Liver (tissue), 9 donors: ENCODE results near the gene NBAS. TPM values are rescaled to one million over a fixed set of nuclear protein-coding genes. Genes with fewer than 3 reads are reported as not detected.

ENCODE experiments used
- DNase-seq: peaks from one replicate; pipeline ENCODE4 v3.0.0-alpha.2; 2017; ENCODE audit warnings: low spot score
- H3K27ac ChIP-seq, 2 donors: one replicate each; pipeline ENCODE4 v1.7.0; 2013; ENCODE audit warnings: inconsistent platforms in 2 of 2, low read length in 2 of 2, control low read depth in 1 of 2, low read depth in 1 of 2, mild to moderate bottlenecking in 1 of 2
- H3K27me3 ChIP-seq, 4 donors: one replicate each; pipeline versions ENCODE4 v1.6.1 to v1.7.0; 2013; ENCODE audit warnings: low read length in 3 of 4, inconsistent platforms in 1 of 4, mild to moderate bottlenecking in 1 of 4, moderate library complexity in 1 of 4; ENCODE audit not compliant: control insufficient read depth in 4 of 4, insufficient read depth in 4 of 4
- H3K36me3 ChIP-seq, 4 donors: one replicate each; pipeline versions ENCODE4 v1.6.1 to v1.7.0; 2013; ENCODE audit warnings: low read length in 3 of 4, mild to moderate bottlenecking in 3 of 4, low read depth in 1 of 4, moderate library complexity in 1 of 4; ENCODE audit not compliant: control insufficient read depth in 4 of 4, insufficient read depth in 3 of 4
- H3K4me1 ChIP-seq, 4 donors: one replicate each; pipeline versions ENCODE4 v1.6.1 to v1.7.0; 2013; ENCODE audit warnings: low read length in 3 of 4, mild to moderate bottlenecking in 3 of 4, moderate library complexity in 1 of 4; ENCODE audit not compliant: control insufficient read depth in 4 of 4, insufficient read depth in 4 of 4
- H3K4me3 ChIP-seq, 3 donors: one replicate each; pipeline versions ENCODE4 v1.6.1 to v1.7.0; 2013; ENCODE audit warnings: low read length in 3 of 3, control low read depth in 1 of 3, low read depth in 1 of 3, mild to moderate bottlenecking in 1 of 3
- H3K9ac ChIP-seq, 2 donors: one replicate each; pipeline ENCODE4 v1.7.0; 2013; ENCODE audit warnings: low read length in 2 of 2, mild to moderate bottlenecking in 2 of 2, moderate library complexity in 2 of 2, control low read depth in 1 of 2, low read depth in 1 of 2
- H3K9me3 ChIP-seq, 4 donors: one replicate each; pipeline versions ENCODE4 v1.6.1 to v1.7.0; 2013; ENCODE audit warnings: low read length in 3 of 4; ENCODE audit not compliant: control insufficient read depth in 4 of 4
- EGR1 ChIP-seq, 2 donors: IDR thresholded peaks; 2 replicates each; pipeline ENCODE4 v1.6.1; 2016 to 2018; ENCODE audit warnings: antibody characterized with exemption in 2 of 2, low read depth in 2 of 2
- FOXA1 ChIP-seq: IDR thresholded peaks from 2 replicates; pipeline ENCODE4 v1.6.1; 2016; ENCODE audit warnings: antibody characterized with exemption
- GABPA ChIP-seq, 2 donors: IDR thresholded peaks in 1 of 2; conservative IDR thresholded peaks in 1 of 2; 2 replicates each; pipeline ENCODE4 v1.6.1; 2016; ENCODE audit warnings: antibody characterized with exemption in 2 of 2, mild to moderate bottlenecking in 1 of 2, moderate library complexity in 1 of 2
- HNF4A ChIP-seq, 2 donors: conservative IDR thresholded peaks; 2 replicates each; pipeline ENCODE4 v1.6.1; 2016; ENCODE audit warnings: antibody characterized with exemption in 2 of 2, mild to moderate bottlenecking in 2 of 2
- HNF4G ChIP-seq: IDR thresholded peaks from 2 replicates; pipeline ENCODE4 v1.6.1; 2016; ENCODE audit warnings: antibody characterized with exemption
- JUND ChIP-seq, 2 donors: IDR thresholded peaks; 2 replicates each; pipeline ENCODE4 v1.6.1; 2016; ENCODE audit warnings: antibody characterized with exemption in 2 of 2
- NR2F2 ChIP-seq: IDR thresholded peaks from 2 replicates; pipeline ENCODE4 v1.6.1; 2016; ENCODE audit warnings: antibody characterized with exemption
- RAD21 ChIP-seq, 2 donors: IDR thresholded peaks; 2 replicates each; pipeline ENCODE4 v1.6.1; 2016; ENCODE audit warnings: antibody characterized with exemption in 2 of 2, mild to moderate bottlenecking in 2 of 2
- RXRA ChIP-seq, 2 donors: IDR thresholded peaks; 2 replicates each; pipeline ENCODE4 v1.6.1; 2017 to 2018; ENCODE audit warnings: antibody characterized with exemption in 2 of 2, mild to moderate bottlenecking in 1 of 2
- SP1 ChIP-seq: IDR thresholded peaks from 2 replicates; pipeline ENCODE4 v1.6.1; 2018; ENCODE audit warnings: antibody characterized with exemption, mild to moderate bottlenecking
- TAF1 ChIP-seq: conservative IDR thresholded peaks from 2 replicates; pipeline ENCODE4 v1.6.1; 2016; ENCODE audit warnings: antibody characterized with exemption, mild to moderate bottlenecking
- WGBS: extraction: QIAGEN DNeasy Blood & Tissue Kit; methylation state at CpG from one replicate; pipeline ENCODE4 v1.1.7; 2013; 5-methylcytosine and 5-hydroxymethylcytosine counted together
- polyA plus RNA-seq, 2 donors: library from polyadenylated mRNA; stranded (reverse) in 1 of 2; unstranded in 1 of 2; fragments of 200-250 nt in 1 of 2; fragments of >200 nt in 1 of 2; fragmentation: Nextera tagmentation in 1 of 2; extraction: Ambion mirVana in 1 of 2; gene quantifications; one replicate each; pipeline versions ENCODE4 v1.2.1 to v1.2.3, GENCODE V29; 2013 to 2015
- total RNA-seq, 2 donors: library from RNA; depleted of rRNA; stranded (reverse); fragments of >200 nt; gene quantifications; one replicate each; pipeline ENCODE4 v1.2.3, GENCODE V29; 2014
- TF ChIP-seq, protein P1 (sequence below): IDR thresholded peaks from 2 replicates; pipeline ENCODE4 v1.6.1; 2016; ENCODE audit warnings: antibody characterized with exemption
- TF ChIP-seq, protein P2 (sequence below): IDR thresholded peaks from 2 replicates; pipeline ENCODE4 v1.6.1; 2016; ENCODE audit warnings: antibody characterized with exemption
- TF ChIP-seq, protein P3 (sequence below): IDR thresholded peaks from 2 replicates; pipeline ENCODE4 v1.6.1; 2016; ENCODE audit warnings: antibody characterized with exemption, mild to moderate bottlenecking
- TF ChIP-seq, protein P4 (sequence below): fragments of 150-350 bp; IDR thresholded peaks from 2 replicates; pipeline ENCODE4 v1.5.1; 2017; ENCODE audit warnings: improper control_type of control experiment, low read depth, low read length; ENCODE audit not compliant: missing input control
- donor health status: healthy.
- donor health status: healthy.
- donor health status: healthy.
- donor health status: healthy.
- donor health status: healthy.

Gene NBAS
- total and polyA plus RNA-seq, 4 donors: 10.5 to 40.0 (median 18.9) TPM

DNA sequence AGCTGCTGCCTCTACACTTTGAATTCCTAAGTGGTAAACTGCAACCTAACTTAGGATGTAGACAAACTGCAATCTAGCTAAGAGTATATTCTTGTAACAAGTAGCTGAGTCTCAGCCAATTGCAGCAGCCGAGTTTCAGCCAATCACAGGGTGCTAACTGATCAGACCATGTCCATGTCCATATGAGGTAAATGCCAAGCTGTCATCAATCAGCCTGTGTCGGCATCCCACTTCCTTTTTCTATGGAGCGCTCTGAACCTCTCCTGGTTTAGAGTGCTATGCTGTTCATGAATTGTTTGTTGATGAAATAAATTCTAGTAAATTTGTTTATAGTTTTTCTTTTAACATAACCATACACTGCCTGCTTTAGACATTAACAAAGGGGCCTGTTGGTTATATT lies 408.8 kb downstream of the NBAS start (continued):
- TF ChIP-seq, protein P1, sequence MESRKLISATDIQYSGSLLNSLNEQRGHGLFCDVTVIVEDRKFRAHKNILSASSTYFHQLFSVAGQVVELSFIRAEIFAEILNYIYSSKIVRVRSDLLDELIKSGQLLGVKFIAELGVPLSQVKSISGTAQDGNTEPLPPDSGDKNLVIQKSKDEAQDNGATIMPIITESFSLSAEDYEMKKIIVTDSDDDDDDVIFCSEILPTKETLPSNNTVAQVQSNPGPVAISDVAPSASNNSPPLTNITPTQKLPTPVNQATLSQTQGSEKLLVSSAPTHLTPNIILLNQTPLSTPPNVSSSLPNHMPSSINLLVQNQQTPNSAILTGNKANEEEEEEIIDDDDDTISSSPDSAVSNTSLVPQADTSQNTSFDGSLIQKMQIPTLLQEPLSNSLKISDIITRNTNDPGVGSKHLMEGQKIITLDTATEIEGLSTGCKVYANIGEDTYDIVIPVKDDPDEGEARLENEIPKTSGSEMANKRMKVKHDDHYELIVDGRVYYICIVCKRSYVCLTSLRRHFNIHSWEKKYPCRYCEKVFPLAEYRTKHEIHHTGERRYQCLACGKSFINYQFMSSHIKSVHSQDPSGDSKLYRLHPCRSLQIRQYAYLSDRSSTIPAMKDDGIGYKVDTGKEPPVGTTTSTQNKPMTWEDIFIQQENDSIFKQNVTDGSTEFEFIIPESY: no peak
- TF ChIP-seq HNF4A (conservative IDR thresholded peaks at IDR 0.05) (no peak), EGR1 (IDR thresholded peaks at IDR 0.05; ENCODE audit: low read depth in 2 of 2) (no peak), RXRA (IDR thresholded peaks at IDR 0.05) (no peak), NR2F2 (no peak), HNF4G (no peak), RAD21 (IDR thresholded peaks at IDR 0.05) (no peak), FOXA1 (no peak)
- TF ChIP-seq, protein P2, sequence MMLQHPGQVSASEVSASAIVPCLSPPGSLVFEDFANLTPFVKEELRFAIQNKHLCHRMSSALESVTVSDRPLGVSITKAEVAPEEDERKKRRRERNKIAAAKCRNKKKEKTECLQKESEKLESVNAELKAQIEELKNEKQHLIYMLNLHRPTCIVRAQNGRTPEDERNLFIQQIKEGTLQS: no peak

DNA sequence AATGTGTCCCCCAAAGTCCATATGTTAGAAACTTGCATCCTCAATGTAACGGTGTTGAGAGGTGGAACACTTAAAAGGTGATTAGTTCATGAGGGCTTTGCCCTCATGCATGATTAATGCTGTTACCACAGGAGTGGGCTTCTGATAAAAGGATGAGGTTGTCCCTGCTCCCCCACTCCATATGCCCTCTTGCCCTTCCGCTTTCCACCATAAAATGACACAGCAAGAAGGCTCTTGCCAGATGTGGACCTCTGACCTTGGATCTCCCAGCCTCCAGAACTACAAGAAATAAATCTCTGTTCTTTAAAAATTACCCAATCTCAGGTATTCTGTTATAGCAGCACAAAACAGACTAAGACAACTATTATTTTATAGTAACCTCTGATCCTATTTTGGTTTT lies 412.1 kb downstream of the NBAS start:
- TF ChIP-seq HNF4G (no peak), NR2F2 (no peak), GABPA (IDR thresholded peaks at IDR 0.05 in 1 of 2, conservative IDR thresholded peaks at IDR 0.05 in 1 of 2) (no peak), JUND (IDR thresholded peaks at IDR 0.05) (no peak)
- TF ChIP-seq, protein P3, sequence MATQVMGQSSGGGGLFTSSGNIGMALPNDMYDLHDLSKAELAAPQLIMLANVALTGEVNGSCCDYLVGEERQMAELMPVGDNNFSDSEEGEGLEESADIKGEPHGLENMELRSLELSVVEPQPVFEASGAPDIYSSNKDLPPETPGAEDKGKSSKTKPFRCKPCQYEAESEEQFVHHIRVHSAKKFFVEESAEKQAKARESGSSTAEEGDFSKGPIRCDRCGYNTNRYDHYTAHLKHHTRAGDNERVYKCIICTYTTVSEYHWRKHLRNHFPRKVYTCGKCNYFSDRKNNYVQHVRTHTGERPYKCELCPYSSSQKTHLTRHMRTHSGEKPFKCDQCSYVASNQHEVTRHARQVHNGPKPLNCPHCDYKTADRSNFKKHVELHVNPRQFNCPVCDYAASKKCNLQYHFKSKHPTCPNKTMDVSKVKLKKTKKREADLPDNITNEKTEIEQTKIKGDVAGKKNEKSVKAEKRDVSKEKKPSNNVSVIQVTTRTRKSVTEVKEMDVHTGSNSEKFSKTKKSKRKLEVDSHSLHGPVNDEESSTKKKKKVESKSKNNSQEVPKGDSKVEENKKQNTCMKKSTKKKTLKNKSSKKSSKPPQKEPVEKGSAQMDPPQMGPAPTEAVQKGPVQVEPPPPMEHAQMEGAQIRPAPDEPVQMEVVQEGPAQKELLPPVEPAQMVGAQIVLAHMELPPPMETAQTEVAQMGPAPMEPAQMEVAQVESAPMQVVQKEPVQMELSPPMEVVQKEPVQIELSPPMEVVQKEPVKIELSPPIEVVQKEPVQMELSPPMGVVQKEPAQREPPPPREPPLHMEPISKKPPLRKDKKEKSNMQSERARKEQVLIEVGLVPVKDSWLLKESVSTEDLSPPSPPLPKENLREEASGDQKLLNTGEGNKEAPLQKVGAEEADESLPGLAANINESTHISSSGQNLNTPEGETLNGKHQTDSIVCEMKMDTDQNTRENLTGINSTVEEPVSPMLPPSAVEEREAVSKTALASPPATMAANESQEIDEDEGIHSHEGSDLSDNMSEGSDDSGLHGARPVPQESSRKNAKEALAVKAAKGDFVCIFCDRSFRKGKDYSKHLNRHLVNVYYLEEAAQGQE: no peak
- TF ChIP-seq, protein P4, sequence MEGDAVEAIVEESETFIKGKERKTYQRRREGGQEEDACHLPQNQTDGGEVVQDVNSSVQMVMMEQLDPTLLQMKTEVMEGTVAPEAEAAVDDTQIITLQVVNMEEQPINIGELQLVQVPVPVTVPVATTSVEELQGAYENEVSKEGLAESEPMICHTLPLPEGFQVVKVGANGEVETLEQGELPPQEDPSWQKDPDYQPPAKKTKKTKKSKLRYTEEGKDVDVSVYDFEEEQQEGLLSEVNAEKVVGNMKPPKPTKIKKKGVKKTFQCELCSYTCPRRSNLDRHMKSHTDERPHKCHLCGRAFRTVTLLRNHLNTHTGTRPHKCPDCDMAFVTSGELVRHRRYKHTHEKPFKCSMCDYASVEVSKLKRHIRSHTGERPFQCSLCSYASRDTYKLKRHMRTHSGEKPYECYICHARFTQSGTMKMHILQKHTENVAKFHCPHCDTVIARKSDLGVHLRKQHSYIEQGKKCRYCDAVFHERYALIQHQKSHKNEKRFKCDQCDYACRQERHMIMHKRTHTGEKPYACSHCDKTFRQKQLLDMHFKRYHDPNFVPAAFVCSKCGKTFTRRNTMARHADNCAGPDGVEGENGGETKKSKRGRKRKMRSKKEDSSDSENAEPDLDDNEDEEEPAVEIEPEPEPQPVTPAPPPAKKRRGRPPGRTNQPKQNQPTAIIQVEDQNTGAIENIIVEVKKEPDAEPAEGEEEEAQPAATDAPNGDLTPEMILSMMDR: no peak
- Histone ChIP-seq H3K27me3 (no peaks in the 10 kb centered on the region), H3K27ac (no peak overlapping the region), H3K4me3 (no peak overlapping the region), H3K4me1 (no peaks in the 10 kb centered on the region), H3K9ac (no peak overlapping the region), H3K9me3 (no peaks in the 10 kb centered on the region), H3K36me3 (no peaks in the 10 kb centered on the region)
- 83% methylated on average over 2 of the region's 2 CpGs for WGBS
- no peak for DNase-seq

DNA sequence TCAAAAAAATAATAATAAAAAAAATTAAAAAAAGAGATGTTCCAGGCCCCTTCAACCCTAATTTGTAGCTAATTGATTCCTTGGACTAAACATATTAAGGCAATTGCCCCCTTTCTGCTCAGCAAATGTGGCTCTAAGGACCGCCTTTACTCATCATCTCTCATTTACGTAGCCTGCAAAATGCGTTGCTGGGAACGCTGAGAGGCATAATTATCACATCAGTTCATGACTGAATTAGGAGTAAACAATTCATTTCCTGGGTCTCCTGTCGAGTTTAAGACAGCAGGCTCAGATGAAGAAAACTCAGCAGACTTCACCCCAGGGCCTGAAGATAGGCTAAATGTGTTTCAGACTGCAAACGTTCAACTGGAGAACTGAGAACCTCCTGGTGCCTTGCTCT lies 413.5 kb downstream of the NBAS start:
- WGBS: 64% methylated on average over 6 of the region's 6 CpGs
- Histone ChIP-seq H3K27me3 (no peaks in the 10 kb centered on the region), H3K36me3 (no peaks in the 10 kb centered on the region), H3K9ac (no peak overlapping the region), H3K9me3 (no peaks in the 10 kb centered on the region), H3K4me1 (no peaks in the 10 kb centered on the region), H3K4me3 (no peak overlapping the region), H3K27ac (no peak overlapping the region)
- DNase-seq: no peak
- TF ChIP-seq SP1 (no peak), TAF1 (no peak), RXRA (IDR thresholded peaks at IDR 0.05) (no peak), HNF4A (conservative IDR thresholded peaks at IDR 0.05) (no peak)
- TF ChIP-seq, protein P3: no peak
